Psoas muscle (tissue), 8 donors: ENCODE results near the gene IL20RB. TPM values are rescaled to one million over a fixed set of nuclear protein-coding genes. Genes with fewer than 3 reads are reported as not detected.

ENCODE experiments used
- ATAC-seq, 4 donors: fragments of 200-7000 bp; cut with Tn5 transposase; one replicate each; pipeline ENCODE4 v1.9.1; 2020; ENCODE audit warnings: moderate library complexity in 3 of 4, mild to moderate bottlenecking in 2 of 4
- DNase-seq, 2 donors: peaks; one replicate each; pipeline ENCODE4 v3.0.0-alpha.2; 2020
- H3K27ac ChIP-seq: fragments of 200-600 bp; one replicate; pipeline ENCODE4 v1.8.0; 2022
- H3K27me3 ChIP-seq, 3 donors: fragments of 200-600 bp in 1 of 3; one replicate each; pipeline versions ENCODE4 v1.6.1 to v1.8.0; 2013 to 2022; ENCODE audit warnings: low read length in 2 of 3, mild to moderate bottlenecking in 2 of 3, moderate library complexity in 1 of 3; ENCODE audit not compliant: insufficient read depth in 3 of 3
- H3K36me3 ChIP-seq, 2 donors: fragments of 200-600 bp in 1 of 2; one replicate each; pipeline versions ENCODE4 v1.6.1 to v1.8.0; 2013 to 2022; ENCODE audit warnings: low read depth in 1 of 2, mild to moderate bottlenecking in 1 of 2, moderate library complexity in 1 of 2; ENCODE audit not compliant: insufficient read depth in 1 of 2
- H3K4me1 ChIP-seq: fragments of 200-600 bp; one replicate; pipeline ENCODE4 v1.8.0; 2022
- H3K4me3 ChIP-seq: fragments of 200-600 bp; one replicate; pipeline ENCODE4 v1.8.0; 2022; ENCODE audit warnings: mild to moderate bottlenecking
- H3K9me3 ChIP-seq: fragments of 200-600 bp; one replicate; pipeline ENCODE4 v1.8.0; 2022
- WGBS, 3 donors: extraction: QIAGEN DNeasy Blood & Tissue Kit; methylation state at CpG; one replicate each; pipeline versions ENCODE4 v1.1.6 to v1.1.7; 2013; 5-methylcytosine and 5-hydroxymethylcytosine counted together
- intact Hi-C, 2 donors: fragments of 100-400 bp; cut with DNase I; formaldehyde crosslinking; loops; one replicate each; pipeline versions ENCODE4 v1.11.0 to v1.14.2; 2022
- polyA plus RNA-seq, 3 donors: library from polyadenylated mRNA; stranded (reverse); fragments of 200-250 nt; gene quantifications; one replicate each; pipeline ENCODE4 v1.2.3, GENCODE V29; 2013
- total RNA-seq, 4 donors: library from RNA; stranded (reverse); fragmentation: NEBNext Ultra II Directional in 2 of 4; extraction: Animal tissue kit (Norgen Biotek cat#: 25700) in 2 of 4; gene quantifications; one replicate each; pipeline versions ENCODE4 v1.2.1 to v1.2.4, GENCODE V29; 2021 to 2023
- TF ChIP-seq, protein P1 (sequence below): fragments of 200-600 bp; IDR thresholded peaks from one replicate; pipeline ENCODE4 v1.8.0; 2022; ENCODE audit warnings: antibody characterized with exemption
- donor health status: healthy with polysubstance abuse.
- donor health status: DM: no; HTN: no; CAD: no; lungs with moderate emphysema.
- donor health status: Bipolar disorder and iron deficiency.
- donor health status: healthy.
- donor health status: DM: yes; HTN: yes; CAD: no.
- donor health status: DM: no; HTN: no; CAD: no.
- donor health status: DM: no; HTN: no; CAD: no.
- donor health status: DM: yes; HTN: yes; CAD: no.

Gene IL20RB
- total and polyA plus RNA-seq, 7 donors = 0.46 to 1.6 (median 0.68) TPM; not detected in 1

DNA sequence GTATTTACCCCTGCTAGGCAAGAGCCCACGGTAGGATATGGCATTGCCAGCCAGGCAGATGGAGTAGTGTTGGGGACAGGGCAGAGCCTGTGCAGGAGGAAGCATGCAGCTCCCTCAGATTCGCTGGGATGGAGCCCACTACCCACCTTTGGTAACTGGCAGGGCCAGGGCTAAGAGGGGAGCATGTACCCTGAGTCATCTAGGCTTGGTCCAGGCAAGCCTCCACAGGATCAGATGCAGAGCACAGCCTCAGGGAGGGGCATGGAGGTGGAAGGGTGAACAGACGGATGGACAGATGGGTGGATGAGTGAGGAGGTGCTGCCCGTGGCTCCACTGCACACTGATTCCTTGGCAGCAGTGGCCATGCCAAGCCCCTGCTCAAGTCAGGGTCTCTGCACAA lies 33.0 kb downstream of the IL20RB start:
- DNase-seq (no peak), ATAC-seq (no peak)
- TF ChIP-seq, protein P1, sequence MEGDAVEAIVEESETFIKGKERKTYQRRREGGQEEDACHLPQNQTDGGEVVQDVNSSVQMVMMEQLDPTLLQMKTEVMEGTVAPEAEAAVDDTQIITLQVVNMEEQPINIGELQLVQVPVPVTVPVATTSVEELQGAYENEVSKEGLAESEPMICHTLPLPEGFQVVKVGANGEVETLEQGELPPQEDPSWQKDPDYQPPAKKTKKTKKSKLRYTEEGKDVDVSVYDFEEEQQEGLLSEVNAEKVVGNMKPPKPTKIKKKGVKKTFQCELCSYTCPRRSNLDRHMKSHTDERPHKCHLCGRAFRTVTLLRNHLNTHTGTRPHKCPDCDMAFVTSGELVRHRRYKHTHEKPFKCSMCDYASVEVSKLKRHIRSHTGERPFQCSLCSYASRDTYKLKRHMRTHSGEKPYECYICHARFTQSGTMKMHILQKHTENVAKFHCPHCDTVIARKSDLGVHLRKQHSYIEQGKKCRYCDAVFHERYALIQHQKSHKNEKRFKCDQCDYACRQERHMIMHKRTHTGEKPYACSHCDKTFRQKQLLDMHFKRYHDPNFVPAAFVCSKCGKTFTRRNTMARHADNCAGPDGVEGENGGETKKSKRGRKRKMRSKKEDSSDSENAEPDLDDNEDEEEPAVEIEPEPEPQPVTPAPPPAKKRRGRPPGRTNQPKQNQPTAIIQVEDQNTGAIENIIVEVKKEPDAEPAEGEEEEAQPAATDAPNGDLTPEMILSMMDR = no peak
- Histone ChIP-seq H3K4me3 (no peak overlapping the region), H3K27me3 (no peaks in the 10 kb centered on the region), H3K4me1 (peaks cover 19% of the 10 kb centered on the region), H3K36me3 (no peaks in the 10 kb centered on the region), H3K27ac (no peak overlapping the region), H3K9me3 (no peaks in the 10 kb centered on the region)
- WGBS, 3 donors = 90 to 95% (median 93%) methylated on average over 4 of the region's 4 CpGs
- intact Hi-C loops = loop anchor here in 1 of 2 donors (10.0 kb wide), 1 partner anchor 126 kb away; the partner anchor contains the start of gene NCK1

DNA sequence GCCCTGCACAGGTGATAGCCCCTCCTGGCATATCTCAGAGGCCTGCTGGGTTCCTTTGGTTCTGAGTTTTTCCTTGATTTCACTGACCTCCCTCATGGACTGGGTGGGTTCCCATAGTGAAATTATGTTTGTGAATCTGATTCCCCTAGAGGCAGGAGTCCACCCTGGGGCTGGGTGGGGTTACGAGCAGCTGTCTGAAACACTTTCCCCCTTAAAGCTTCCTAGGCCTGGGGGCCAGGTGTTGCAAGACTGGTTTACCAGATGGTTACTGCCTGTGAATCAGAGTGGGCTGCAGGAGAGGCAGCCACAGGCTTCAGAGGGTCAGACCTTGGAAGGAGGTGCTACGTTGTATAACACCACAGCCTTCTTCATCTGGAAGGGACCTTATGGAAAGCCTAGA lies 34.3 kb downstream of the IL20RB start:
- Histone ChIP-seq H3K9me3 (no peaks in the 10 kb centered on the region), H3K27me3 (no peaks in the 10 kb centered on the region), H3K27ac (no peak overlapping the region), H3K4me3 (no peak overlapping the region), H3K36me3 (no peaks in the 10 kb centered on the region), H3K4me1 (peaks cover 19% of the 10 kb centered on the region)
- DNase-seq (no peak), ATAC-seq (no peak)
- intact Hi-C loops = loop anchor here in 1 of 2 donors (10.0 kb wide), 1 partner anchor 127 kb away; the partner anchor contains the start of gene NCK1
- WGBS, 3 donors = 98 to 100% (median 98%) methylated on average over 2 of the region's 2 CpGs
- TF ChIP-seq, protein P1 = no peak

DNA sequence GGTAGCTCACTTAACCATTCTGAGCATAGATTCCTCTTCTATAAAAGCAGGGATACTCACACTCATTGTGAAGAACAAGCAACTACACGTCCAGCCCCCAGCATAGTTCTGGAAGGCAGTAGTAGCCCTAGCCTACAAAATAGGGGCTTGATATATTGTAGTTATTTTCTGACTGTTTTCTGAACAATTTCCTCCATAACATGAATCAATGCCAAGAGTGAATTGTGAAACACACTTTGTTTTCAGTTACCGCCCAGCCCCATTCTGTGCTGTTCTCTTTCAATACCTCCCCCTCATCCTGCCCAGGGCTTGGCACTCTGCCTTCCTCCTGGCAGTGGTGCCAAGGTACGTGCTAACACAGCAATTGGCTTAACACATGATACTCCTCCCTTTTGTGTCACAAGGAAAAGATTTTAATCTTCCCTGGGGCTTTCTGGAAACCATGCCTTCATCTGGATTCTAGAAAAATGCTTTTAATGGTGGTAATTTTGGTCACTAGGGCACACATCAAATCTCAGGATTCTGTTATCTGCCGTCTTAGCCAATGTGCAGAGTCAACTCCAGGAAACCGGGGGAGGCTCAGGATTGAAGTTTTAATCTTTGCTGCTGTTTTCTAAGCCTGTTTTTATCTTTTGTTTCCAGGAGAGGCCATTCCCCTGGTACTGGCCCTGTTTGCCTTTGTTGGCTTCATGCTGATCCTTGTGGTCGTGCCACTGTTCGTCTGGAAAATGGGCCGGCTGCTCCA lies 37.2 kb downstream of the IL20RB start:
- Histone ChIP-seq H3K4me1 (peaks cover 19% of the 10 kb centered on the region), H3K9me3 (no peaks in the 10 kb centered on the region), H3K27ac (peak overlapping the region; percentile 68), H3K27me3 (no peaks in the 10 kb centered on the region), H3K36me3 (no peaks in the 10 kb centered on the region), H3K4me3 (no peak overlapping the region)
- TF ChIP-seq, protein P1 = no peak
- 29 to 42% (median 30%) methylated on average over 8 of the region's 8 CpGs for WGBS, 3 donors
- intact Hi-C loops = loop anchor here in 1 of 2 donors (10.0 kb wide), 1 partner anchor 130 kb away; the partner anchor contains the start of gene NCK1
- peak; percentile 81 to 90 for DNase-seq
- peak; percentile 69 to 97 (median 80) for ATAC-seq

DNA sequence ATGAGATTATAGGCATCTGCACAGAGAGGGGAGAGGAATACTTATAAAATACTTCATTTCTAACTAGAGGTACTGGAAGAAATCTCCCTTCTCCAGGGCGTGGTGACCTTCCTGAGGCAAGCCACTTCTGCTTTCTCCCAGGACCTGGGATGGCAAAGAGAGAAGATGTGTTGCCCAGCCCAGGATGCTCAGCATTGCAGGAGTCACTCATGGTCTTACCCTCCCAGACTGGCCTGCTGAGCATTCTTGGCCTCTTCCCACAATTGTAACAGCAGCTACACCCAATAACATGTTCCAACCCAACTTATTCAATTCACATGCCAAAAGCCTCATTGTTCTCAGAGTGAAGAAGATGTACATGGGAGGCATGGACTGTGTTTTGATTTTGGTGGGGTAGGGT lies 37.9 kb downstream of the IL20RB start:
- Histone ChIP-seq H3K4me1 (peaks cover 19% of the 10 kb centered on the region), H3K4me3 (no peak overlapping the region), H3K36me3 (no peaks in the 10 kb centered on the region), H3K9me3 (no peaks in the 10 kb centered on the region), H3K27me3 (no peaks in the 10 kb centered on the region), H3K27ac (peak overlapping the region; percentile 68)
- no peak for ATAC-seq
- WGBS, 3 donors = 87 to 100% (median 94%) methylated on average over 1 of the region's 1 CpG
- intact Hi-C loops = loop anchor here in 1 of 2 donors (10.0 kb wide), 1 partner anchor 131 kb away; the partner anchor contains the start of gene NCK1
- no peak for DNase-seq
- TF ChIP-seq, protein P1 = no peak
